GM18499 (cell line): ENCODE measurements around the gene RDH5.
A peak's percentile ranks its signal among the peaks of the same experiment; 100 is the strongest.

Experiments used
- ATAC-seq: cut with Tn5 transposase; IDR thresholded peaks from one replicate; pipeline ENCODE4 v1.9.1; 2021; ENCODE audit warnings: moderate number of reproducible peaks; ENCODE audit not compliant: insufficient read depth, unreplicated experiment

The RDH5 gene

DNA sequence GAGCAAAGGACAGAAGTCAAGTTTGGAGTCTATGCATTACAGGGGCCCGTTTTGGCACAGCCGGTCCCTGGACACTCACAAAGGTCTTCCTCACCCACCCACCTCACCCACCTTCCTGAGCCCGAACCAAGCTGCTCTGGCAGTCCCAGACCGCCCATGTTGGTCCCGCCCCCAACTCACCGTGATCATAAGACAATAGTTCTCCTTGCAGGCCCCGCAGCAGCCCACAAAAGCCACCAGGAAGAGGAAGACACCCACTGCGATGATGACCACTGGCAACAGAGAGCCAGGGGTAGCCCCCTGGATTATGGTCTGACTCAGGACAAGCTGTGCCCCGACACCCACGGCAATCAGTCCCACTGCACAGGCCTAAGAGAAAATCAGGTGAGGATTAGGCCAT is 6.8 kb downstream of the RDH5 start:
- ATAC-seq: no peak

DNA sequence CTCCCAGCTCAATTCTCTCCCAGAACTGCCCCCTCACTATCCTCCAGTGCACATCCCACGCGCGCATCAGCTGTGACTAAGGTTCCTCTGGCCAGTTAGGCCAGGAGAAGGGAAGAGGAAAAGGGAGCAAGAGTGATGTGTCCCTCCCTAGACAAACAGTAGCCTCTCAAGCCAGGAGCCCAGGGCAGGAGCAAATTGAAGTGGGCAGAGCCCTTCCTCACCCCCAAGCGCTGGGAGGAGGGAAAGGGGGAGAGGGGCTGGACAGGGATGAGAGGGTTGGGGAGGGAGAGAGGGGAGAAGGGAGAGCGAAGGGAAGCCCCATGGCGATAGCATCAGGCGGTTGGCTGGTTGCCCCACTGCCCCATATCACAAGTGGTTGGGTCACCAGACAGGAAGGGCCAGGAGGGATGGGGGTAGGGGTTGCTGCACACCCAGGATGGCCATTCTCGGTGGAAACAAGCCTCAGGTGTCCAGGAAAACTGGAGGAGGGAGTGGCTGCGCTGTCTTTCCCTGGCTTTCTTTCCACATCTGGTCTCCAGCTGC is 7.5 kb downstream of the RDH5 start:
- no peak for ATAC-seq

DNA sequence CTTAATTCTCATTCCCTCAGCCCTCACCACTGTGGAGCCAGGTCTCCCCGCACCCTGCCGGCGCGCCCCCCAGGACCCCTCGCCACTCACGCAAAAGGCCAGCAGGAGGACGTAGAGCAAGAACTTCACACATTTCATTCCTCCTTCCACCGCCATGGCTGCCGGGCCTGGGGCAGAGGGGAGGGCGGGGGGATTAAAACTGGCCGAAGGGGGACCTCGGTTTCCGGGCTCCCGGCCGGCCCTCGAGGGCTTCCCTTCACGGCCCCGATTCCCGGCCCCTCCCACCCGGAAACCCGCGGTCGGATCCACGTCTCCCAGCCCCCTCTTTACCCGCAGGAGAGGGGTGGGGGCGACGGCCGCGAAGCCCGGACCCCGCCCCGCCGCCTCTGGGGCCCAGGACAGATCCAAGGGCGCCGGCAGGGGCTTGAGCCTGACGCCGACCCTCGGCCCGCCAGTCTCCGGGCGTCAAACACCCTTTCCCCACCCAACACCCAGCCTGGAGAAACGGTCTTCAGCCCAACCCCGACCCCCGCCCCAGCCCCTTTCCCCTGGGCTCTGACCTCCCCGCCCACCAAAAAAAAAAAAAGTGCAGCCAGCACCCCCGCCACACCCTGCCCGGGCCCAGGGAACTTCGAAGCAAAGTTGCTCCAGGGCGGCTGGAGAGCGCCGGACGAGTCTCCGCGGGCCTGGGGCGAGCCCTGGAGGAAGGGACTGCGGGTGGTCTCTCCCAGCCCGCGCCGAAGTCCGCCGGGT is 8.2 kb downstream of the RDH5 start:
- peak; percentile 4 for ATAC-seq

DNA sequence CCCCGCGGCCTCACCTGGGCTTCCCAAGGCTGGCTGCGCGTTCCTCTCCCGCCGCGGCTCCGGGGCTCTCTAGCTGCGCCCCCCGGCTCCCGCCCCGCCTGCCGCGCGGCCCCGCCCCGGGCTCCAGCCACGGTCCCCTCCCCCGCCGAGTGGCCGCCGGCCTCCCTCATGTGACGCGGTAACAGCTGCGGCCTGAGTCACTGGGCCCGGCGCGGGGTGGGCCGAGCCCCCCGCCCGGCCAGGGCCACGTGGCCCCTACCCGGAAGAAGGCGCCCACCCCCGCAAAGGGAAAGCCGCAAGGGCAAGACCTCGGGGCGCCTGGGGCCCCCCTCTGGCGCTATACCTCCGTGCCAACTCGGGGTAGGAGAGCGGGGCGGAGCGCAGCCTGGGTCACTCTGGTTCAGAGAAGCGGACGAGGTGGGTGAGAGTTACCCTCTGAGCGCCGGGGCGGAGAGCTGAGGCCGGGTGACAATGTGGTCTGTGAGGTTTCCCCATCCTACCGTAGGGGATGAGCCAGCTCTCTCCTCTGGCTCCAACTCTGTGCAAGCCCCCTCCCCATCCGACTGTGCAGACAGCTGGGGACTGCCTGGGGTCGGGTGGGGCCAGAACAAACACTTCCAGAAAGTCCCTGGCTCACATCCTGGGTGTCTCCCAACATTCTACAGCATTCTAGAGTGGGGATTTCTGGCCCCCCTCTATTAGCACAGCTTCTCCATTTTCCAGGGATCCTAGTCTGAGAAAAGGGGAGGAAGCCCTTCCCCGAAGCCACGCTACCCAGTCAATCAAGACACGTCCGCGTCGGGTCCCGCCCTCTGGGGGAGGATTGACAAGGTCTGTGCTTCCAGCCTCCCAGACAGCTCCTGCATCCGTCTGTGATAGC is 9.0 kb downstream of the RDH5 start, which contains the start of gene CD63:
CD63 (minus strand) TSS at position 71 of the 880 bp plus-strand sequence. CDS start 668 bp downstream, outside the sequence.
- peak; percentile 35 for ATAC-seq

DNA sequence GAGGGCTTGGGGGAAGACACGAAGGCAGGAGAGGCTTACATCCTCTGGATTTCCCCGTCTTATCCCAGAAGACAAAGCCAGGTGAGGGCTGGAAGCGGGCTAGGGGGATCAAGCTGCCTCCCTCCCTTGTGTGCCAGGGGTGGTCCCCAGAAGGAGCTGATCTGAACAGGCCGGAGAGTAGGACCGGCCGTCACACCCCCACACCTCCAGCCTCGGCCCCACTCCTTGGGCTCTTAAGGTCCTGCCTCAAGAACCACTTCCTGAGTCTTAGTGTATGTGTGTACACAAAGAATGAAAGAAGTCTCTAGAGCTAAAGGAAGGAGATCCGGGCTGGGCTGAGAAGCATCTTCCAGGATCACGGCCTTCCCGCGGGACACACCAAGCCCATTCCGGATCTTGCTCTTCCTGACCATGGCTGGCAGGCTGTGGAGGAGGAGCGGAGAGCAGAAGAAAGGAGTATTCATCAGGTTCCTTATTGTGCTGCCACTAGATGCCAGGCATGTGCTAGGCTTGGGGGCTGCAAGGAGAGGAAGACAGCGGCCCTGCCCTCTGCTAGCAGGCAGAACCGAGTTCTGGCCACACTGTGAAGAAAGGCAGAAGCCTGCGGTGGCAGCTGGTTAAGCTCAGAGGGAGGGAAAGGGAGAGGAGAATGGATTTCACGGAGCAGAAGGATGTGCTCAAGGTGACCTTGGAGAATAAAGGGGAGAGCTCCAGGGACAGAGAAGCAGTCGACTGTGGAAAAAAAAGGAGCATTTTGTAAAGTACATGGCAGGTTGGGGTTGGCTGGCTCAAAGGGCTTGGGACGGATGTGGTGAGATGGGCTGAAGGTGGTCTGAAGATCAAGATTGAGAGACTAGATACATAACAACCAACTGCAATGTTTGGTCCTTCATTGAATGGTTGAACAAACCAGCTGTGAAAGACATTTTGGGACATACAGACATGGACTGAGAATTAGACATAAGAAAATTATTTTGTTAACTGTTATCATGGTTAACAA is 9.9 kb downstream of the RDH5 start:
- ATAC-seq: peak; percentile 32

DNA sequence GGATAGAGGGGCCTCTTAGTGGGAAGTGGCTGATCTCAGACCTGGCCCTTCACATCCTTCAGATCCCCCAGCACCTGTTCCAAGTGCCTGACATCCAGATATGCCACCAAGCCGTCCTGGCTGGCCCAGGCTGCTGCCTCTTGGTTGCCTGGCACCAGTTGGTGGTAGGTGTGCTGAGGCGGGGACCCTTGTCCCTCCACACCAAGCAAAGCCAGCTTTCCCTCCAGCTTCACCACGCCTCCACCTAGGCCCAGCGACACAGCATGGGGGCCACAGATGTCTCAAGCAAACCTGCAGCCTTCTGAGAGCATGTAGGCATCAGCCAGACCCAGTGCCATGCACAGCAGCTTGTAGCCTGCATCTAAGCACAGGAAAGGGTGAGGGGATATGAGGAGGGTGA is 12.1 kb downstream of the RDH5 start:
- no peak for ATAC-seq

DNA sequence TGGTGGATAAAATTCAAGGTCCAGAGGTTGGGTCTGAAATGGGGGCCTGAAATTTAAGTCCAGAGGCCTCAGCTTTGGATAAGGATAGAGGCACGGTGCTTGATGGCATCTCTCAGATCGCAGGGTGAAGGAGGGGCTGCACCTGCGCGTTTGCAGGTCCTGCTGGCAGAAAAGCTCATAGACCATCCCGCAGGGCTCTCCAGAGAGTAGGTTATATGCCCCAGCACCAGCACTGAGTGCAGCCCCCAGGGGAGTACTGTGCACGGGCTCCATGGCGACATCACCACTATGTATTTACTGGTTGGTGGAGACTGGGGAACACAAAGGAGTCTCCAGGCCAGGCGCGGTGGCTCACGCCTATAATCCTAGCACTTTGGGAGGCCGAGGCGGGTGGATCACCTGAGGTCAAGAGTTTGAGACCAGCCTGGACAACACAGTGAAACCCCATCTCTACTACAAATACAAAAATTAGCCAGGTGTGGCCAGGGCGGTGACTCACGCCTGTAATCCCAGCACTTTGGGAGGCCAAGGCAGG is 12.9 kb downstream of the RDH5 start:
- no peak for ATAC-seq

DNA sequence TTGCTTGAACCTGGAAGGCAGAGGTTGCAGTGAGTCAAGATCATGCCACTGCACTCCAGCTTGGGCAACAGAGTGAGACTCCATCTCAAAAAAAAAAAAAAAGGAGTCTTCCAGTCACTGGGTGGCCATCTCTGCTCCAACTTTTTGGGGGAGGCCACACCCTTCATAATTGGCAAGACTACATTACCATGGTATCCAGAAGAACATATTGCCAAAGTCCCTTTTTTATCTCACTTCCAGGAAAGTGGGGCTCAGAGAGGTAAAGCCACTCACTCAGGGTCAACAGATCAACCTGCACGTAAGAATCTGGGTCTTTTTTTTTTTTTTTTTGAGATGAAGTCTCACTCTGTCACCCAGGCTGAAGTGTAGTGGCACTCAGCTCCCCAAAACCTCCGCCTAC is 13.7 kb downstream of the RDH5 start:
- ATAC-seq: no peak

DNA sequence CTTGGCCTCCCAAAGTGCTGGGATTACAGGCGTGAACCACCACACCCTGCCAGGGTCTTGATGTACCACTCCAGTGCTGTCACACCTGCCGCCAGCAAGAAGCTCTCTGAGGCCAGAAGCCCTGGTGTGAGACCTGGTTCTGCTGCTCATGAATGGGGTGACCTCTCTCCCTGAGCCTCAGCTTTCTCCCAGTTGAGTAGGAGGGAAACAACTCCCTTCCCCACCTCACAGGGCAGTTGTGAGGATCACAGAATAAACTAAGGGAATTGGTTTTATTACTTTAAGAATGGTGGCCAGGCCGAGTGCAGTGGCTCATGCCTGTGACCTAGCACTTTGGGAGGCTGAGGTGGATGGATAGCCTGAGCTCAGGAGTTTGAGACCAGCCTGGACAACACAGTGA is 14.4 kb downstream of the RDH5 start:
- ATAC-seq: no peak

DNA sequence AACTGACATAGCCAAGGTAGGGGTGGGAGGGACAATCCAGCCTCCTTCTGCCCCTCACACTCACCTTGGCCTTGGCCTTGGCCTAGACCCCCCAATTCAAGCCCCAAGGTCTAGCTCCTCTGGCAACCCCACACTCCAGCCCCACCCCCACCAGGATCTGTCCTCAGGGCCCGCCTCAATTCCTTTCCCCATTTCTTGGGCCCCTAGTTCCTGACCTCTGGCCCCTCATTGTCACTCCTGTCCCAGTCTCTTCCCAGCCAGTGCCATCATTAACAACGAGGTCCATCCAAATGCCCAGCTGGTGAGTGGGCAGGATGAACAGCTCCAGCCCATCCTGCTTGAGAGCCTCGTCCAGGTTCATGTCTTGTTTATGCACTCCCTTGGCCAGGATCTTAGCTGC is 15.9 kb downstream of the RDH5 start:
- no peak for ATAC-seq

DNA sequence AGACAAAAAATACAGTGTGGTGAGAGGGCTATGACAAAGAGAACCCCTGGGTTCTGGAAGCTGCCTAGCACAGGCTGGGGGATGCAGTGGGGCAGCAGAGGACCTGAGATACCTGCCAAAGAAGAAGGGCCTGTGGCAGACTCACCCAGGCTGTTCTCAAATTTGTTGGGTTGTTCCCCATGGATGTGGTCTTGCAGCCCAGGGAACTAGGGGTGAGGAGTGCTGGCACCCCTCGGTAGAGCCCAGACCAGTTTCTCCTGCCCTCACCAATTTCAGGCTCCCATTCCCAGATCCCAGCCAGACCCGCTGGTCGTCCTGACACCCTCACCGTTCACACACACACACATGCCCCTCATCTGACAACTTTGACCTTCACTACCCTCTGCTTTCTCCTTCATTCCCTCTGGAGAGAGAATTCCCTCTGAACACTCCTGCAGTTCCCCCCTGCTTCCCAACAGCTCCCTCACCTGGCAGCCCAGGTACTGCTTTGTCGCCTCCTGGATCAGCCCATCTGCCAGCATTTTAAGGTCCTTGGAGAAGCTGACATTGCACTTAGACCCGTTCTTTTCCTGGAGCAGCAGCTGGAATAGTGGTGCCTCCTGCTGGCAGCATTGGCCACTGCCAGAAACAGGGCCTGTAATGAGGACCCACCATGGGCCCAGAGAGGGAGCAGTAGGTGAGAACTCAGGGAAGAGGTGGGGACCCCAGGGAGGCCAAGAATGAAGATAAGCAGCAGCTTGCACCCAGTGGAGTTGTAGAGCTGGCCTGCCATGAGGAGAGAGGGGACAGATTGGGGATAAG is 16.8 kb downstream of the RDH5 start:
- no peak for ATAC-seq

DNA sequence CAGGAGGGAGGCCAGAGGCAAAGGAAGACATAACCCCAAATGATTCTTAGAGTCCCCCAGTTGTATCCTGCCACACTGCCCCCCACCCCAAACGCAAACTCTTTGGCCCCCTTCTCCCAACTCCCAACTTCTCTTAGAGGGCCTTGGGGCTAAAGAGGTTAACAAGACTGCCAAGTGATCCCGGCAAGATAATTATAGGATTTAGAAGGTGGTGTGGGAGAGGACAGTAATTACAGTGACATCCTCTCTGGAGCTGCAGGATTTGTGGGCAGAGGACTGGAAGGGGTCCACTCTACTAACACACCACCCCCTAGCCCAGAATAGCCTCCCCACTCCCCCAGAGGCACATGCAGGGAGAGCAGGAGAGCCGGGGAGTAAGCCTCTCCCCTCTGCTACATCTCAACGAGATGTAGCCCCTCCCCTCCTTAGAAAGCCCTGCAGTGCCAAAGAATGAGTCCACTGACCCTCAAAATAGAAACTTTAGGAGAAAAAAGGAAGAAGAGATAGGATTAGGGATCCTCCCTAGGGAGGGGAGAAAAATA is 17.5 kb downstream of the RDH5 start:
- ATAC-seq: no peak

DNA sequence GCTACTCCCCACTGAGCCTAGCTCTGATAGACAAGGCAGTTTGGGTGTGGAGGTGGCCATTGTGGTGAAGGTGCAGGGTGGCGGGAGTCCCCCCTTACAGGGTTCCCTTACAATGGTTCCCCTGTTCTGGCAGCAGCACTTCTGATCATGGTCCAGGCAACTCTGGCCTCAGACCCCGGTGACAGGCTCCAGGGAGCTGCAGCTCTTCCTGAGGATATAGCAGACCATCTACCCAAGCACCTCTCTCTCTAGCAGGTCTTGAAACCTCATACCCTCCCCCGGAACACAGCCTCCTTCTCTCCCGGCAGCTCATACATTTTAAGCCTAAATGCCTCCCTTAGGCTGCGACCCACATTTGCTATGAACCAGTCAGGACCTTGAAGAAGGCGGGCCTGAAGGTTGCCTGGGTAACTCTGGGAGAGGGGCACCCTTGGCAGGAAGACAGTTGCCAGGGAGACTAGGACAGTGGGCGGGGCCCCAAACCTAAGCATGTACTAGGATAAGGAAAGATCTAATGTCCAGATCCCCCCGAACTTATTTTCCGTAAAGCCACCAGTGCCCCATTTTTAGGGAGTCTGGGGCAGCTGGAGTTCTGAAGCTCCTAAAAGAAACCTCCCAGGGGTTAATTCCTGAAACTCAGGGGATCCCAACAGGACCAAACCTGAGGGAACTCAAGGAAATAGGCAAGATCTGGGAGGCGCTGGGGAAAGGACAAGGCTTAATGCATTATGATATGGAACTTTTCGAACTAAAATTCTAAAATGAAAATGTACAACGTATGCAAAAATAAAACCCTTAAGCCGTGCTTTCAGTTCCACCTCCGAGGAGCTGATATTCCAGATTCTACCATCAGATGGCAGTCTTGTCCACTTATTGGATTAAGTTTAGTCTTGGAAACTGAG is 18.2 kb downstream of the RDH5 start:
- ATAC-seq: peak; percentile 59

DNA sequence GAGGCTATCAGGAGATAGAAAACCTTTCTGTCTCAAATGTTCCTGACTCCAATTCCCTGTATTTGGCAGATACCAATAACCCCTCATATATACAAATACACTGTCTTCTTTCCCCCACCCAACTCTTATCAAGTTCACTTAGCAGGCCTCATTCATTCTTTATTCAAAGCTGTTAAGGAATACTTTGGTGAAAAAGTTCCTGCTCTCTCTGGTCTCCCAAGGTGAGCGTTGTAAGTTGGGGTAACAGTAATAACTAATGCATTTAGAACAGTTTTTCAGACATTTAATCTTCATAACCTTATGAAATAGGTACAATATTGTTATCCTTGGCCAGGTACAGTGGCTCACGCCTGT is 18.8 kb downstream of the RDH5 start:
- no peak for ATAC-seq

DNA sequence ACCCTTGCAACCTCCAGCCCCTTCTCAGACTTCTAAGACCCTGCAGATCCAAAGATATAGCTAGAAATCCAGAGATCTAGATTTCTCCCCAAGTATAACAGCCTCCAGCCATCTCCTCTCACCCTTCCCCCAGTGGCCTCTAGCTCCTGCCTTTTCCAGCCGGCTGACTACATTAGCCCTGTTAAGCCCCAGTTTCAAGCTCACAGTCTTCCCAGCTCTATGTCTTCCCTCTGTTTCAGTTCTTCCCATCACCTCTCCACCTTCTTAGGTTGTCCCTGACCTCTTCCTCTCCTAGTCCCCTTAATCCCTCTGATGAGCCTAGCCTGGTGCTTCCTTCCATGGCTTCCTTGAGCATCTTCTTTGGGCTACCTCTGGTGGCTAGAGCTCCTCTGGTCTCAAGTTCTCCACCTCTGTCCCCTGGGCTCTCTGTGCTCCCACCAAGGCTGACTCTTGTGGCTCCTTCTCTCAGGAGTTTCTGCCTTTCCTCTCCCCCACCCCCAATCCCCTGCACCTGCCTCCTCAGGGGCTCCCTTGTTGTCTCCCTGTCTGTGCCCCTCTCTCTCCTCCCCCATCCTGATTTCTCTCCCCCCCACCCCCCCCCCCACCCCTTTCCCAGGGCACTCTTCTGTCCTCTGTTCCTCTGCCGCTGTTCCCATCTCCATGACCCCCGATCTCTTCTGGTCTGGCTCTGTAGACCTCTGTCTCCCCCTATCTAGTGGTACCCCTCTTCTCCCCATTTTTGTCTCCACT is 21.9 kb downstream of the RDH5 start:
- ATAC-seq: no peak

DNA sequence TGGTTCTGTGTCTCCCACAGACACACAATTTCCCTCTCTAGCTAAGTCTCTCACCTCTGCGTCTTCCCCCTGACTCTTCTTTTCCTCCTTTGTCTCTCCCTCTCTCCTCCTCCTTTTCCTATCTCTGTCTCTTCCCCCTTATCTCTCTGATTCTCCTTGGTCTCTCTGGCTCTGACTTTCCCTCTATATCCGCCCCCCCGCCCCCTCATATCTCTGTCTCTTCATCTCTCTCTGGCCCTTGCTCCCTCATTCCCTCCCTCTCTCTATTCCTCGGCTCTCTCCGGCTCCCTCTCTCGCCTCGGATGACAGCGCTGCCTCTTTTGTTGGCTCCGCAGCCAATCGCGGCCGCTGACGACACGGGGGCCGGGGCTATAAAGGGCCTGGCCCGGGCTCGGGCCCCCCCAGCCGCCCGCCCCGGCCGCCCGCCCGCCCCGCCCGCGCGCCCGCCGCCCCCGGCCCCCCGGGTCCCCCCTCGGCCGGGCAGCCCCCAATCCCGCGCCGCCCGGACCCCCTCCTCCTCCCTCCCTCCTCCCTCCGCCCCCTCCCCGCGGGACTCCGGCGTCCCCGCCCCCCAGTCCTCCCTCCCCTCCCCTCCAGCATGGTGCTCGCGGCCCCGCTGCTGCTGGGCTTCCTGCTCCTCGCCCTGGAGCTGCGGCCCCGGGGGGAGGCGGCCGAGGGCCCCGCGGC is 22.7 kb downstream of the RDH5 start, which contains the start of gene GDF11:
GDF11 (plus strand) TSS at position 404 of the 687 bp plus-strand sequence; CDS start at position 599, 195 bp downstream.
- no peak for ATAC-seq
